CMK (cell line): ENCODE data around the gene MN1.

Experiments
- DNase-seq: peaks from one replicate; pipeline ENCODE4 v3.0.0-alpha.2; 2010; ENCODE audit warnings: low read depth

MN1 gene

GRCh38 chr22:27800250-27801201 lies 1.0 kb downstream of the MN1 start:
- no peak for DNase-seq

DNA sequence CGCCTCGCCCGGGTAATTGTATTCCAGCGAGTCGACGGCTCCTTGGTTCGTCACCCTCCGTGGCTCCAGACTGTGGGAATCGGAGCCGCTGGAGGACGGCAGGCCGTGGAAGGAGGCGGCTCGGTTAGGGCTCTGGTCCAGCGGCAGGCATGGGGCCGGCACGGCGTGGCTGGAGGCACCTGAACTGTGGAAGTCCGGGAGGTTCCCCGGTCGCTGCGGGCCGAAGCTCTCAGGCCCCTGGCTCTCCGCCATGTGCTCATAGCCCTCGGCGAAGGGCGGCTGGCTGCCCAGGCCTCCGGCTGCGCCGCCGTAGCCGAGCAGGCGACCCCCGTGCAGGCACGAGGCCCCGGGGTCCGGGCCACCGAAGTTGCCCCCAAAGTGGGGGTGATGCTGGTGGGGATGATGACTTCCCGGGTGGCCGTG lies 1.7 kb downstream of the MN1 start:
- DNase-seq = no peak

- DNase-seq = no peak
These were observed 2.3 kb downstream of the MN1 start for GRCh38 chr22:27799015-27799826.

GRCh38 chr22:27798511-27799014 lies 3.0 kb downstream of the MN1 start:
- no peak for DNase-seq

DNA sequence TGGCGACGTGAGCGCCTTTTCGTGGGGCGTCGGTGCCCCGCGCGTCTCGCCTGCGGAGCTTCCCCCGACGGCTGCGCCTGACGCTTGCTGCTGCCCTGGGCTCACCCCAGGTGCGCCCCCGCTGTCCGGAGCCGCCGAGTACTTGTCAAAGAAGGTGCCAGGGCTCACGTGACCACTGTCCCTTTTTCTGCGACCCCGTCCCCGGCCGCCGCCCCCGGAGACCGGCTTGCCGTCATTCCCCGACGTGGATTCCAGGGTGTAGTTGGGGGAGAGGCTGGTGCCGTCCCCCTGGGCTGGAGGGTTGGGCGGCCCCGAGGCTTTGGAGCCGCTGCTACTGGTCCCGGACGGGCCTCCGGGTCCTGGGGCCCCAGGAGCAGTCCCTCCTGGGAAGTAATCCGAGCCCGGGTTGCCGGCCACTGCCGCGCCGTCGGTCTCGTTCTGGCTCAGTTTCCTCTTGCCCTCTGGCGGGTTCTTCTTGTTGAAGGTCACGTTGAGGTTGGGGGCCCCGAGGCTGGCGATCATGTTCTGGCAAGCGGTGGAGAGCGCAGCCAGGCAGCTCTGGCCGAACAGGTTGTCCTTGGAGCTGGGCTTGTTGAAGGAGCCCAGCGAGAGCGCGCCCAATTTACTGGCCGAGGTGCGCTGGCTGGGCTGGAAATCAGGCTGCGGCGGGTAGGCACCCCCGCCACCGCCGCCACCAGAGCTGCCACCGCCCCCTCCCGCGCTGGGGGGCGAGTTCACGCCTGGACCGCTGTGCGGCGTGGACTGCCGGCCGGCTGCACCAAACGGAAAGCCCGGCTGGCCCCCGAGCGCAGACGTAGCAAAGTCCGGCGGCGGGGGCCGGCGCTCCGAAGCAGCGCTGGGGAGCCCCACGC lies 3.8 kb downstream of the MN1 start:
- no peak for DNase-seq

DNA sequence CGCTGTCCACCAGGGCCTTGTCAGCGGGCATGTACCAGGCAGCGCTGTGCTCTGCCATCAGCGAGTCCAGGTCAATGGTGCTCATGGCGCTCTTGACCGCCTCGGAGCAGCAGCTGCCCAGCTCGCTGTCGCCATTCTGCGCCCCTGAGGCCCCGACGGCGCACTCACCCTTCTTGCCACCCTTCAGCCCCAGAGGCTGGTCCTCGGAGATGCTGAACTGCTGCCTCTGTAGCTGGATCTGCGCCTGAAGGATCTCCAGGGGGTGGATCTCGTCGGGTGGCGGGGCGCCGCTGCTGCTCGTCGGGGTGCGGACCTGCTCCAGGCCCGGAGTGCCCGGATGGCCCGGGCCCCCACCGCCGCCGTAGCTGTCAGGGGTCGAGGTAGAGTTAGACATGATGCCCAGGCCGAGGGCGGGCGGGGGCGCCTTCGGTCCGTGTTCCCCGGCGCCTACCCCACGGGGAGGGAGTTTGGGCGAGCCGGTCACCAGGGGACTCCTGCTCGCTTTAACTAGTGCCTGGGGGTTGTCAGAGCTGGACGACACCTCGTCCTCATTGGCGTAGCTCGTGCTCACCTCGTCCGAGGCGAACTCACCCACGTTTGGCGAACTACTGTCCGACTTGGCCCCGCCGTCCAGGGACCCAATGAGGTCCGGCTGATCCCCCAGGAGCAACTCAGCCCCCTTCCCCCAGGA lies 4.6 kb downstream of the MN1 start:
- no peak for DNase-seq

- DNase-seq = no peak
These were observed 5.6 kb downstream of the MN1 start for GRCh38 chr22:27795696-27796517.

GRCh38 chr22:27795053-27795452 lies 6.5 kb downstream of the MN1 start:
- no peak for DNase-seq

DNA sequence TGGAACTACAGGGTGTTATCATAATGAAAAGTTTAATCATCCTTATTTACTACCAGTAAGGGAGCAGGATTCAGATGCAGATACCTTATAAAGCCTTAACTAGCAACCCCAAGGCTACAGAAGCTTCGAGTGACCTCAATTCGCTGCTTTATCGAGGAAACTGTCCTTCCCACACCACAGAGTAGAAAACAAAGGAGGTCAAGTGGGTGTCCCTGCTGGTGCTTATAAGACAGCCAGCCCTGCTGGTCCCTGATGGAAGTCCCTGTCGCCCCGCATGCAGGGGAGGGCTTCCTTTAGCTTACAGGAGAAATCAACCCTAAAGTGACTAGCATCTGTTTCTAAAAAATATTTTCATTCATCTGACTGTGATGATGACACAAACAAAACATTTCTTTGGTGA lies 7.3 kb downstream of the MN1 start:
- no peak for DNase-seq

GRCh38 chr22:27793576-27793975 lies 8.0 kb downstream of the MN1 start:
- no peak for DNase-seq

GRCh38 chr22:27792452-27793161 lies 8.9 kb downstream of the MN1 start:
- DNase-seq = no peak

DNA sequence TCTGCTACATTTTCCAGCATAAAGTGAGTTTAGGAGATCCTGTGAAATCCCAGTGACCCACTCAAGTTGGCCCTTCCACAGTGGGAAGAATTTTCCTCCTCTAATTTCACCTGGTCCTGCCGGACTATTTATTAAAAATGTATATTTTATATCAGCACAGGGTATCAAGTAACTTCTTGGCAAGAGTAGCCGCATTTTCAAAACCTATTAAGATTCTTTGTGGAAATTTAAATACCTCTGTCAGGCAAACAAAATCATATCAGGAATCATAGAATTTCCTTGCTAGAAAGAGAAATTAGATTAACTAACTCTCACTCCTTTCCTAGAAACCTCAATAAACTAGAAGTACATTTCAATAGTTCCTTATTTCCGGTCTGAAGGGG lies 9.7 kb downstream of the MN1 start:
- no peak for DNase-seq

DNA sequence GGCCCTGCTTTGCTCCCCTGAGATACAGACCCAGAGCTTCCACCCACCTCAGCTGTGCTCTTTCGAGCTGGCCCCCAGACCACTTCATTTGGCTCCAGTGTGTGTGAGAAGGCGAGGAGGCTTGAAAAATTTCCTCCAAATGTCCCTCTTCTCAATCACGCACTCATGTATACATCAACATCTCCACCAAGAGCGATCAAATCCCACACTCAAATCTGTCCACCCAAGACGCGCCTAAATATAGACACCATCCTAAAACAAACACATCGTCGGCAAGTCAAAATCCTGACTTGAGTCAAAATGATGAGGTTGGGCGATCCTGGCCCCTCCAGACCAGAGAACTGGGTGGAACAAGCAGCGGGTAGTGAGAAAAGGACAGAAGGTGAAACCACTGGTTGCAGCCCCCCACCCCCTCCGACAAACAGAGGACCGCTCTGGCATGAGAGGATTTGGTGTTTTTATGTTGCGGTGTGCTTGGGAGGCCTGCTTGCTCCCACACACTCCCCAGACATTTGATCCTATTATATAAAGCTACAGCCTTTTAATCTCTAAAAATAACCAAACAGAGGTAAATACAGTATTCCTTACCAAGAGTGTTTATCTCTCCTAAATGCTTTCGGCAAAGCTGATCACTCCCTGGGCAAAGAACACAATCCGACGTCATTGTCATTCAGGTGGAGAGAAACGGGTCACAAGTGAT lies 10.2 kb downstream of the MN1 start:
- no peak for DNase-seq

GRCh38 chr22:27790376-27791158 lies 11.0 kb downstream of the MN1 start:
- DNase-seq = no peak

DNA sequence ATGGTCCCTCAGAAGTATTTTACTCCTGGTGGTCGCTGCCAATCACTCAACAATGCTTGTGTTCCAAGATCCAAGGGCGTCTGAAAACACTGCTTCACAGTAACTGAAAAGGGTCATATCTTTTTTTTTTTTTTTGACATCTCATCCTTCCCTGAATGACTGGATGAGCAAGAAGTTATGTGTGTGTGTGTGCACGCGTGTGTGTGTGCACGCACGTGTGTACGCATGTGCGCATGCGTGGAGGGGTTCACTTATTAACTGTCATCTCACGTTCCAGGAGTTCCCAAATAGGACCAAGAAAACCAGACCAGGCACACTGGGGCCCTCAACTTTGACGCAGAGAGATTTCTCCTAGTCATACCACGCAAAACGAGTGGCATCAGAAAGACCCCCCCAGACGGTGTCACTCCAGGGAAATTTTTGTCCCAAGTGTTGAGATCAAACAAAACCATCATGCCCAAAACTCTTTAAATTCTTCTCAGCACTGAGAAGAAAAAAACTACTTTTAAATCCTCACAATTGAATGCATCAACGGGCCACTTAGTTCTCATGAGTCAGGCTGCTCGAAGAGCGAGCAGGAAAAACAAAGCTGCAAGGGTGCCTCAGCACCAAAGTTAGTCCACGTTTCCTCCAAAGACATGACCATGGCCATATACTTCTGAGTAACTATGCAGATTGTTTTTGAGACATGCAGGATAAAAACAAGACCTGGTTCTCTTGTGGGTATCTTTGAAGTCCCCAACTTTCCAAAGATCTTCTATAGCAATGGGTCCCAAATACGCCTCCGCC lies 12.9 kb downstream of the MN1 start:
- no peak for DNase-seq

GRCh38 chr22:27786965-27787364 lies 14.6 kb downstream of the MN1 start:
- DNase-seq = no peak

GRCh38 chr22:27786291-27786932 lies 15.1 kb downstream of the MN1 start:
- no peak for DNase-seq
